IMR-90 (cell line): ENCODE data around the gene SGSM2. TPM values are rescaled to one million over a fixed set of nuclear protein-coding genes. Genes with fewer than 3 reads are reported as not detected.

ENCODE experiments used
- ATAC-seq: fragments of 200-7000 bp; cut with Tn5 transposase; 2 replicates; pipeline ENCODE4 v1.9.1; 2020; ENCODE audit warnings: low read depth, mild to moderate bottlenecking, moderate library complexity
- BruUV-seq: library from RNA; stranded (reverse); fragments of 400-500 nt; replicated peaks from 2 replicates; lab custom pipeline; 2021; lab: Mats Ljungman, UMichigan
- CTCF ChIA-PET: fragments of 300-600 bp; formaldehyde crosslinking; extraction: SDS; loops from one replicate; lab custom pipeline; 2021; ENCODE audit warnings: antibody characterized with exemption; lab: Yijun Ruan, JAX
- POLR2A ChIA-PET: fragments of 300-600 bp; sonication (Branson Sonifier 250); formaldehyde crosslinking; loops from one replicate; lab custom pipeline; 2022; ENCODE audit warnings: antibody characterized with exemption; ENCODE audit not compliant: unreplicated experiment; lab: Charles Lee
- DNase-seq: peaks from one replicate; pipeline ENCODE4 v3.0.0; 2013
- H2AFZ ChIP-seq: replicated peaks from 2 replicates; pipeline ENCODE3; 2013; ENCODE audit warnings: low read length, mild to moderate bottlenecking; ENCODE audit not compliant: poor library complexity
- H2AK5ac ChIP-seq: 2 replicates; pipeline ENCODE4 v1.6.1; 2013; ENCODE audit warnings: low read depth, low read length, inconsistent platforms
- H2AK9ac ChIP-seq: replicated peaks from 2 replicates; pipeline ENCODE3; 2013; ENCODE audit warnings: mild to moderate bottlenecking, low read depth, low read length, moderate library complexity; ENCODE audit not compliant: poor library complexity
- H2BK120ac ChIP-seq: 2 replicates; pipeline ENCODE4 v1.6.1; 2013; ENCODE audit warnings: low read depth, low read length, inconsistent platforms
- H2BK15ac ChIP-seq: 3 replicates; pipeline ENCODE4 v1.6.1; 2013; ENCODE audit warnings: low read depth, low read length, inconsistent platforms
- H2BK20ac ChIP-seq: 2 replicates; pipeline ENCODE4 v1.6.1; 2013; ENCODE audit warnings: low read depth, mild to moderate bottlenecking, inconsistent platforms, low read length, moderate library complexity
- H2BK5ac ChIP-seq: 2 replicates; pipeline ENCODE4 v1.6.1; 2013; ENCODE audit warnings: mild to moderate bottlenecking, low read depth, low read length, inconsistent platforms; ENCODE audit not compliant: poor library complexity, severe bottlenecking
- H3K14ac ChIP-seq: replicated peaks from 2 replicates; pipeline ENCODE4 v1.6.1; 2013; ENCODE audit warnings: low read depth, low read length, inconsistent platforms
- H3K18ac ChIP-seq: 2 replicates; pipeline ENCODE4 v1.6.1; 2013; ENCODE audit warnings: low read depth, low read length, control low read depth
- H3K23ac ChIP-seq: 2 replicates; pipeline ENCODE4 v1.6.1; 2013; ENCODE audit warnings: low read depth, low read length, inconsistent platforms
- H3K27ac ChIP-seq: 2 replicates; pipeline ENCODE4 v1.5.1; 2013; ENCODE audit warnings: mild to moderate bottlenecking, control low read depth, low read length; ENCODE audit not compliant: insufficient read depth
- H3K27me3 ChIP-seq: 2 replicates; pipeline ENCODE4 v1.6.1; 2013; ENCODE audit warnings: low read length; ENCODE audit not compliant: control insufficient read depth, insufficient read depth
- H3K36me3 ChIP-seq: 2 replicates; pipeline ENCODE4 v1.6.1; 2013; ENCODE audit warnings: low read length, mixed read lengths; ENCODE audit not compliant: control insufficient read depth, insufficient read depth
- H3K4ac ChIP-seq: 2 replicates; pipeline ENCODE4 v1.6.1; 2013; ENCODE audit warnings: low read depth, low read length, inconsistent platforms
- H3K4me1 ChIP-seq: 2 replicates; pipeline ENCODE4 v1.6.1; 2013; ENCODE audit warnings: low read length, mixed read lengths; ENCODE audit not compliant: control insufficient read depth, insufficient read depth
- H3K4me2 ChIP-seq: 2 replicates; pipeline ENCODE4 v1.6.1; 2013; ENCODE audit warnings: low read depth, mild to moderate bottlenecking, control low read depth, low read length, moderate library complexity
- H3K4me3 ChIP-seq: 2 replicates; pipeline ENCODE4 v1.5.1; 2013; ENCODE audit warnings: low read depth, mild to moderate bottlenecking, control low read depth, low read length, moderate library complexity; ENCODE audit not compliant: insufficient read depth
- H3K56ac ChIP-seq: 2 replicates; pipeline ENCODE4 v1.6.1; 2013; ENCODE audit warnings: low read length, inconsistent platforms; ENCODE audit not compliant: insufficient read depth; ENCODE audit errors: extremely low read depth
- H3K79me1 ChIP-seq, 2 experiments: 2 replicates each; pipeline ENCODE4 v1.6.1; 2013; ENCODE audit warnings: low read length in 2 of 2, inconsistent platforms in 1 of 2, low read depth in 1 of 2
- H3K9ac ChIP-seq: 2 replicates; pipeline ENCODE4 v1.6.1; 2013; ENCODE audit warnings: low read depth, low read length, control low read depth
- H3K9me1 ChIP-seq: 2 replicates; pipeline ENCODE4 v1.6.1; 2013; ENCODE audit warnings: low read length, inconsistent platforms; ENCODE audit not compliant: insufficient read depth
- H3K9me3 ChIP-seq: 2 replicates; pipeline ENCODE4 v1.6.1; 2013; ENCODE audit warnings: low read length; ENCODE audit not compliant: control insufficient read depth, insufficient read depth
- H4K20me1 ChIP-seq: 2 replicates; pipeline ENCODE4 v1.6.1; 2013; ENCODE audit warnings: low read length, inconsistent platforms; ENCODE audit not compliant: insufficient read depth
- H4K5ac ChIP-seq: 2 replicates; pipeline ENCODE4 v1.6.1; 2013; ENCODE audit warnings: mild to moderate bottlenecking, low read depth, low read length, control low read depth
- H4K8ac ChIP-seq, 2 experiments: 2 replicates each; pipeline ENCODE4 v1.6.1; 2013; ENCODE audit warnings: low read depth in 2 of 2, low read length in 2 of 2, control low read depth in 1 of 2, inconsistent platforms in 1 of 2
- H4K91ac ChIP-seq: 2 replicates; pipeline ENCODE4 v1.6.1; 2013; ENCODE audit warnings: low read depth, low read length, inconsistent platforms; ENCODE audit not compliant: insufficient read depth
- MXI1 ChIP-seq: IDR thresholded peaks from 2 replicates; pipeline ENCODE4 v1.6.1; 2012; ENCODE audit warnings: low read depth, mild to moderate bottlenecking, low read length, moderate library complexity, borderline replicate concordance
- POLR2A ChIP-seq: IDR thresholded peaks from 2 replicates; pipeline ENCODE4 v1.6.1; 2012; ENCODE audit warnings: mild to moderate bottlenecking, low read depth, low read length
- WGBS, 2 experiments: methylation state at CpG; one replicate each; pipeline versions ENCODE4 v1.1.5 to v1.1.7; 2013; ENCODE audit warnings: missing lambda C conversion rate in 2 of 2; ENCODE audit not compliant: insufficient read length in 1 of 2; ENCODE audit errors: extremely low coverage in 2 of 2; 5-methylcytosine and 5-hydroxymethylcytosine counted together
- dilution Hi-C: fragments of 300-500 bp; cut with HindIII; formaldehyde crosslinking; loops from one replicate; pipeline ENCODE4 v1.14.3; 2018; ENCODE audit warnings: low sequenced_read_pairs; ENCODE audit not compliant: unreplicated experiment
- in situ Hi-C: fragments of 300-500 bp; cut with MboI; formaldehyde crosslinking; loops from 3 replicates; pipeline ENCODE4 v1.14.3; 2019; ENCODE audit warnings: low sequenced_read_pairs, inconsistent platforms, mixed read lengths
- intact Hi-C: fragments of 100-400 bp; cut with micrococcal nuclease; formaldehyde crosslinking; loops from 2 replicates; pipeline ENCODE4 v1.10.0; 2022
- polyA plus RNA-seq, 3 experiments: library from polyadenylated mRNA; depleted of rRNA; stranded (reverse); fragments of >200 nt; gene quantifications; 2 replicates each; pipeline ENCODE4 v1.2.3, GENCODE V29; 2012; ENCODE audit warnings: low replicate concordance in 1 of 3
- total RNA-seq: library from RNA; depleted of rRNA; stranded (reverse); fragments of >200 nt; gene quantifications from 2 replicates; pipeline ENCODE4 v1.2.3, GENCODE V29; 2012

Gene SGSM2
- total and polyA plus RNA-seq, 2 of the 4 experiments (the other 2 are of a cell fraction): 13.6 to 81.2 TPM

DNA sequence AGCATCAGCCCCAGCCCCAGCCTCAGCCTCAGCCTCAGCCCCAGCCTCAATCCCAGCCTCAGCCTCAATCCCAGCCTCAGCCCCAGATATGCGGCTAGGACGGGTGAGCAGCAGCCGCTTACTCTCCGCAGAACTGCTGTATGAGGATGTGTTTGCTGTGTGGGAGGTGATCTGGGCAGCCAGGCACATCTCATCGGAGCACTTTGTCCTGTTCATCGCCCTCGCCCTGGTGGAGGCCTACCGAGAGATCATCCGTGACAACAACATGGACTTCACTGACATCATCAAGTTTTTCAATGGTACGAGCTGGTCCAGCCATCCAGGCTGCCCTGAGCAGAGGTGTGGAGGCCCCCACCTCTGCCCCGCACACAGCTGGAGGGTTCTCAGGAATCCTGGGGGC lies 41.6 kb downstream of the SGSM2 start:
- no peak overlapping the region for H4K8ac ChIP-seq
- H3K27me3 ChIP-seq: no peaks in the 10 kb centered on the region
- no peak for DNase-seq
- in situ Hi-C loops (loop anchor here (5.0 kb wide), 1 partner anchor 33 kb away; no protein-coding TSS in a partner anchor), dilution Hi-C loops (no loop called here), intact Hi-C loops (no loop called here)
- H3K23ac ChIP-seq: no peak overlapping the region
- no peak overlapping the region for H2AK5ac ChIP-seq
- no peak overlapping the region for H3K4ac ChIP-seq
- H4K5ac ChIP-seq: no peak overlapping the region
- H2BK120ac ChIP-seq: no peak overlapping the region
- no TSS peak for BruUV-seq
- H3K27ac ChIP-seq: no peak overlapping the region
- ChIA-PET CTCF (no interaction called here), POLR2A (no interaction called here)
- H2AK9ac ChIP-seq: peak overlapping the region; percentile 65
- H3K36me3 ChIP-seq: peaks cover 49% of the 10 kb centered on the region
- no peak overlapping the region for H2BK5ac ChIP-seq
- TF ChIP-seq MXI1: no peak
- TF ChIP-seq POLR2A: no peak
- H3K14ac ChIP-seq: no peak overlapping the region
- H2BK20ac ChIP-seq: no peak overlapping the region
- no peak overlapping the region for H3K9ac ChIP-seq
- ATAC-seq: no peak
- peaks cover 3% of the 10 kb centered on the region; the same call in 1 of the 2 replicates for H4K20me1 ChIP-seq
- H2BK15ac ChIP-seq: no peak overlapping the region
- no peaks in the 10 kb centered on the region; the same call in 1 of the 2 replicates for H3K4me1 ChIP-seq
- no peak overlapping the region for H3K4me3 ChIP-seq
- H3K18ac ChIP-seq: no peak overlapping the region
- H3K79me1 ChIP-seq: peaks cover 0 to 3% of the 10 kb centered on the region in 2 experiments; a peak in 1 of 4 replicates
- H4K91ac ChIP-seq: no peak overlapping the region
- 95% methylated on average over 4 of the region's 11 CpGs; no CpG with 5 or more reads in 1 of the 2 experiments for WGBS, 2 experiments
- H2AFZ ChIP-seq: no peak overlapping the region
- H3K9me3 ChIP-seq: no peaks in the 10 kb centered on the region
- no peak overlapping the region for H3K4me2 ChIP-seq
- H3K9me1 ChIP-seq: 0 out of 2 replicates have a peak, but pooled peaks cover 3% of the 10 kb centered on the region
- no peak overlapping the region for H3K56ac ChIP-seq
